ENCODE measurements around the gene IGFBP1. TPM values are rescaled to one million over a fixed set of nuclear protein-coding genes. Genes with fewer than 3 reads are reported as not detected.
A peak's percentile ranks its signal among the peaks of the same experiment; 100 is the strongest.

The IGFBP1 gene
- total and polyA plus RNA-seq, 2 of the 13 experiments (the other 11 are each of a cell fraction or from before 2014, with no cell fraction given), result 5.4 to 885 TPM

DNA sequence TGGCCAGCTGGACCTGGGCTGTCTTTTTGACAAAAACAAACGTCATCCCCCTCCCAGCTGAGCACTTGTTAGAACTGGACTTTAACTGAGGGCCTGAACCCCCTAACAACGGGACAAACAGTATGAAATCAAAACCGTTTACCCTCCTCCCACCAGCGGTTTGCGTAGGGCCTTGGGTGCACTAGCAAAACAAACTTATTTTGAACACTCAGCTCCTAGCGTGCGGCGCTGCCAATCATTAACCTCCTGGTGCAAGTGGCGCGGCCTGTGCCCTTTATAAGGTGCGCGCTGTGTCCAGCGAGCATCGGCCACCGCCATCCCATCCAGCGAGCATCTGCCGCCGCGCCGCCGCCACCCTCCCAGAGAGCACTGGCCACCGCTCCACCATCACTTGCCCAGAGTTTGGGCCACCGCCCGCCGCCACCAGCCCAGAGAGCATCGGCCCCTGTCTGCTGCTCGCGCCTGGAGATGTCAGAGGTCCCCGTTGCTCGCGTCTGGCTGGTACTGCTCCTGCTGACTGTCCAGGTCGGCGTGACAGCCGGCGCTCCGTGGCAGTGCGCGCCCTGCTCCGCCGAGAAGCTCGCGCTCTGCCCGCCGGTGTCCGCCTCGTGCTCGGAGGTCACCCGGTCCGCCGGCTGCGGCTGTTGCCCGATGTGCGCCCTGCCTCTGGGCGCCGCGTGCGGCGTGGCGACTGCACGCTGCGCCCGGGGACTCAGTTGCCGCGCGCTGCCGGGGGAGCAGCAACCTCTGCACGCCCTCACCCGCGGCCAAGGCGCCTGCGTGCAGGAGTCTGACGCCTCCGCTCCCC is at the start of gene IGFBP1 (continued):
- TF ChIP-seq, protein P1, sequence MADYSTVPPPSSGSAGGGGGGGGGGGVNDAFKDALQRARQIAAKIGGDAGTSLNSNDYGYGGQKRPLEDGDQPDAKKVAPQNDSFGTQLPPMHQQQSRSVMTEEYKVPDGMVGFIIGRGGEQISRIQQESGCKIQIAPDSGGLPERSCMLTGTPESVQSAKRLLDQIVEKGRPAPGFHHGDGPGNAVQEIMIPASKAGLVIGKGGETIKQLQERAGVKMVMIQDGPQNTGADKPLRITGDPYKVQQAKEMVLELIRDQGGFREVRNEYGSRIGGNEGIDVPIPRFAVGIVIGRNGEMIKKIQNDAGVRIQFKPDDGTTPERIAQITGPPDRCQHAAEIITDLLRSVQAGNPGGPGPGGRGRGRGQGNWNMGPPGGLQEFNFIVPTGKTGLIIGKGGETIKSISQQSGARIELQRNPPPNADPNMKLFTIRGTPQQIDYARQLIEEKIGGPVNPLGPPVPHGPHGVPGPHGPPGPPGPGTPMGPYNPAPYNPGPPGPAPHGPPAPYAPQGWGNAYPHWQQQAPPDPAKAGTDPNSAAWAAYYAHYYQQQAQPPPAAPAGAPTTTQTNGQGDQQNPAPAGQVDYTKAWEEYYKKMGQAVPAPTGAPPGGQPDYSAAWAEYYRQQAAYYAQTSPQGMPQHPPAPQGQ (CRISPR knock-in tag; IDR thresholded peaks at IDR 0.05; ENCODE audit: borderline replicate concordance), result 0 out of 2 replicates have a peak, but pooled peaks have one; percentile 88
- TF ChIP-seq ZNF564 (CRISPR knock-in tag; IDR thresholded peaks at IDR 0.05) (peak; percentile 95; the same call in 1 of the 2 replicates), ZEB1 (IDR thresholded peaks at IDR 0.05; ENCODE audit: insufficient replicate concordance, low read depth) (no peak), ZNF331 (CRISPR knock-in tag; IDR thresholded peaks at IDR 0.05) (peak; percentile 68), RFXANK (CRISPR knock-in tag; IDR thresholded peaks at IDR 0.05) (0 out of 2 replicates have a peak, but pooled peaks have one; percentile 24), ZNF790 (CRISPR knock-in tag; IDR thresholded peaks at IDR 0.05; ENCODE audit: borderline replicate concordance) (peak; percentile 98; the same call in 1 of the 2 replicates), HOXD1 (CRISPR knock-in tag; IDR thresholded peaks at IDR 0.05) (peak; percentile 79), ZNF260 (CRISPR knock-in tag; IDR thresholded peaks at IDR 0.05; ENCODE audit: borderline replicate concordance, low read depth) (no peak), ZFP41 (CRISPR knock-in tag; IDR thresholded peaks at IDR 0.05; ENCODE audit: borderline replicate concordance) (peak; percentile 94), SRSF9 (IDR thresholded peaks at IDR 0.05; ENCODE audit: borderline replicate concordance, insufficient read depth, low read depth, low read length, poor library complexity, severe bottlenecking) (no peak), ZBTB7A (CRISPR knock-in tag; IDR thresholded peaks at IDR 0.05) (peak; percentile 92)
- TF ChIP-seq, protein P2, sequence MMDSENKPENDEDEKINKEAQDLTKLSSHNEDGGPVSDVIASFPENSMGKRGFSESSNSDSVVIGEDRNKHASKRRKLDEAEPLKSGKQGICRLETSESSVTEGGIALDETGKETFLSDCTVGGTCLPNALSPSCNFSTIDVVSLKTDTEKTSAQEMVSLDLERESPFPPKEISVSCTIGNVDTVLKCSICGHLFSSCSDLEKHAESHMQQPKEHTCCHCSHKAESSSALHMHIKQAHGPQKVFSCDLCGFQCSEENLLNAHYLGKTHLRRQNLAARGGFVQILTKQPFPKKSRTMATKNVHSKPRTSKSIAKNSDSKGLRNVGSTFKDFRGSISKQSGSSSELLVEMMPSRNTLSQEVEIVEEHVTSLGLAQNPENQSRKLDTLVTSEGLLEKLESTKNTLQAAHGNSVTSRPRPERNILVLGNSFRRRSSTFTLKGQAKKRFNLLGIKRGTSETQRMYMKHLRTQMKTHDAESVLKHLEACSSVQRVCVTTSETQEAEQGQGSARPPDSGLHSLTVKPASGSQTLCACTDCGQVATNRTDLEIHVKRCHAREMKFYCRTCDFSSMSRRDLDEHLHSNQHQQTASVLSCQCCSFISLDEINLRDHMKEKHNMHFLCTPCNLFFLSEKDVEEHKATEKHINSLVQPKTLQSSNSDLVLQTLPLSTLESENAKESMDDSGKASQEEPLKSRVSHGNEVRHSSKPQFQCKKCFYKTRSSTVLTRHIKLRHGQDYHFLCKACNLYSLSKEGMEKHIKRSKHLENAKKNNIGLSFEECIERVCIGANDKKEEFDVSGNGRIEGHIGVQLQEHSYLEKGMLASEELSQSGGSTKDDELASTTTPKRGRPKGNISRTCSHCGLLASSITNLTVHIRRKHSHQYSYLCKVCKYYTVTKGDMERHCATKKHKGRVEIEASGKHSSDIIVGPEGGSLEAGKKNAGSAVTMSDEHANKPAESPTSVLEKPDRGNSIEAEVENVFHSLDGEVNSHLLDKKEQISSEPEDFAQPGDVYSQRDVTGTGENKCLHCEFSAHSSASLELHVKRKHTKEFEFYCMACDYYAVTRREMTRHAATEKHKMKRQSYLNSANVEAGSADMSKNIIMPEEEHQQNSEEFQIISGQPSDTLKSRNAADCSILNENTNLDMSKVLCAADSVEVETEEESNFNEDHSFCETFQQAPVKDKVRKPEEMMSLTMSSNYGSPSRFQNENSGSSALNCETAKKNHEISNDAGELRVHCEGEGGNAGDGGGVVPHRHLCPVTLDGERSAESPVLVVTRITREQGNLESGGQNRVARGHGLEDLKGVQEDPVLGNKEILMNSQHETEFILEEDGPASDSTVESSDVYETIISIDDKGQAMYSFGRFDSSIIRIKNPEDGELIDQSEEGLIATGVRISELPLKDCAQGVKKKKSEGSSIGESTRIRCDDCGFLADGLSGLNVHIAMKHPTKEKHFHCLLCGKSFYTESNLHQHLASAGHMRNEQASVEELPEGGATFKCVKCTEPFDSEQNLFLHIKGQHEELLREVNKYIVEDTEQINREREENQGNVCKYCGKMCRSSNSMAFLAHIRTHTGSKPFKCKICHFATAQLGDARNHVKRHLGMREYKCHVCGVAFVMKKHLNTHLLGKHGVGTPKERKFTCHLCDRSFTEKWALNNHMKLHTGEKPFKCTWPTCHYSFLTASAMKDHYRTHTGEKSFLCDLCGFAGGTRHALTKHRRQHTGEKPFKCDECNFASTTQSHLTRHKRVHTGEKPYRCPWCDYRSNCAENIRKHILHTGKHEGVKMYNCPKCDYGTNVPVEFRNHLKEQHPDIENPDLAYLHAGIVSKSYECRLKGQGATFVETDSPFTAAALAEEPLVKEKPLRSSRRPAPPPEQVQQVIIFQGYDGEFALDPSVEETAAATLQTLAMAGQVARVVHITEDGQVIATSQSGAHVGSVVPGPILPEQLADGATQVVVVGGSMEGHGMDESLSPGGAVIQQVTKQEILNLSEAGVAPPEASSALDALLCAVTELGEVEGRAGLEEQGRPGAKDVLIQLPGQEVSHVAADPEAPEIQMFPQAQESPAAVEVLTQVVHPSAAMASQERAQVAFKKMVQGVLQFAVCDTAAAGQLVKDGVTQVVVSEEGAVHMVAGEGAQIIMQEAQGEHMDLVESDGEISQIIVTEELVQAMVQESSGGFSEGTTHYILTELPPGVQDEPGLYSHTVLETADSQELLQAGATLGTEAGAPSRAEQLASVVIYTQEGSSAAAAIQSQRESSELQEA (CRISPR knock-in tag; IDR thresholded peaks at IDR 0.05; ENCODE audit: not compliant biosample characterization), result no peak

All from HepG2 (cell line).